ENCODE measurements around the gene PKIB.

The PKIB gene

GRCh38 chr6:122697458-122697857 is 87.3 kb downstream of the PKIB start:
- H3K4me1 ChIP-seq (ENCODE audit: control extremely low read depth in 1 of 4, control insufficient read depth in 4 of 4, insufficient read depth in 4 of 4, low read length in 3 of 4), result no peaks in the 10 kb centered on the region
- ChIA-PET POLR2A (no interaction called here), CTCF (no interaction called here)
- peaks cover 0 to 2% (median 0%) of the 10 kb centered on the region in 5 experiments for H3K27me3 ChIP-seq (replicated peaks in 2 of 5; ENCODE audit: control insufficient read depth in 4 of 5, insufficient read depth in 5 of 5, low read length in 4 of 5)
- H3K36me3 ChIP-seq (ENCODE audit: control insufficient read depth in 4 of 4, insufficient read depth in 4 of 4, low read length in 3 of 4), result no peaks in the 10 kb centered on the region
- H3K4me3 ChIP-seq (ENCODE audit: control insufficient read depth in 1 of 7, extremely low read depth in 1 of 7, insufficient read depth in 4 of 7, low read depth in 2 of 7, low read length in 6 of 7), result no peak overlapping the region
- no peak overlapping the region for H3K27ac ChIP-seq (ENCODE audit: insufficient read depth in 1 of 2, low read depth in 1 of 2, low read length in 2 of 2, poor library complexity in 1 of 2, severe bottlenecking in 2 of 2)
- DNase-seq, result no peak
- no peaks in the 10 kb centered on the region for H3K9me3 ChIP-seq (ENCODE audit: control extremely low read depth in 1 of 5, control insufficient read depth in 4 of 5, insufficient read depth in 2 of 5, low read depth in 1 of 5, low read length in 4 of 5)
- WGBS (ENCODE audit: insufficient coverage), result no CpG with 5 or more reads among the region's 1 CpG

- Histone ChIP-seq H3K36me3 (ENCODE audit: control insufficient read depth in 4 of 4, insufficient read depth in 4 of 4, low read length in 3 of 4) (no peaks in the 10 kb centered on the region), H3K27me3 (replicated peaks in 2 of 5; ENCODE audit: control insufficient read depth in 4 of 5, insufficient read depth in 5 of 5, low read length in 4 of 5) (peaks cover 0 to 4% (median 0%) of the 10 kb centered on the region in 5 experiments), H3K4me3 (ENCODE audit: control insufficient read depth in 1 of 7, extremely low read depth in 1 of 7, insufficient read depth in 4 of 7, low read depth in 2 of 7, low read length in 6 of 7) (no peak overlapping the region), H3K27ac (ENCODE audit: insufficient read depth in 1 of 2, low read depth in 1 of 2, low read length in 2 of 2, poor library complexity in 1 of 2, severe bottlenecking in 2 of 2) (no peak overlapping the region), H3K4me1 (ENCODE audit: control extremely low read depth in 1 of 4, control insufficient read depth in 4 of 4, insufficient read depth in 4 of 4, low read length in 3 of 4) (no peaks in the 10 kb centered on the region), H3K9me3 (ENCODE audit: control extremely low read depth in 1 of 5, control insufficient read depth in 4 of 5, insufficient read depth in 2 of 5, low read depth in 1 of 5, low read length in 4 of 5) (no peaks in the 10 kb centered on the region)
- no peak for DNase-seq
- POLR2A ChIA-PET, result no interaction called here
- CTCF ChIA-PET, result interaction anchor here (0.9 kb wide), 1 partner anchor 28 kb away, joined by 3 read pairs; no protein-coding TSS in a partner anchor
- WGBS (ENCODE audit: insufficient coverage), result no CpG with 5 or more reads among the region's 1 CpG
Measured at GRCh38 chr6:122701666-122702065, 91.5 kb downstream of the PKIB start.

- Histone ChIP-seq H3K4me1 (ENCODE audit: control extremely low read depth in 1 of 4, control insufficient read depth in 4 of 4, insufficient read depth in 4 of 4, low read length in 3 of 4) (no peaks in the 10 kb centered on the region), H3K27me3 (replicated peaks in 2 of 5; ENCODE audit: control insufficient read depth in 4 of 5, insufficient read depth in 5 of 5, low read length in 4 of 5) (peaks cover 0 to 8% (median 0%) of the 10 kb centered on the region in 5 experiments), H3K4me3 (ENCODE audit: control insufficient read depth in 1 of 7, extremely low read depth in 1 of 7, insufficient read depth in 4 of 7, low read depth in 2 of 7, low read length in 6 of 7) (no peak overlapping the region), H3K27ac (ENCODE audit: insufficient read depth in 1 of 2, low read depth in 1 of 2, low read length in 2 of 2, poor library complexity in 1 of 2, severe bottlenecking in 2 of 2) (no peak overlapping the region), H3K36me3 (ENCODE audit: control insufficient read depth in 4 of 4, insufficient read depth in 4 of 4, low read length in 3 of 4) (no peaks in the 10 kb centered on the region), H3K9me3 (ENCODE audit: control extremely low read depth in 1 of 5, control insufficient read depth in 4 of 5, insufficient read depth in 2 of 5, low read depth in 1 of 5, low read length in 4 of 5) (no peaks in the 10 kb centered on the region)
- POLR2A ChIA-PET, result no interaction called here
- DNase-seq, result no peak
- no CpG with 5 or more reads among the region's 3 CpGs for WGBS (ENCODE audit: insufficient coverage)
- CTCF ChIA-PET, result no interaction called here
Measured at GRCh38 chr6:122702841-122703240, 92.6 kb downstream of the PKIB start.

GRCh38 chr6:122704066-122704465 is 93.9 kb downstream of the PKIB start:
- POLR2A ChIA-PET, result no interaction called here
- peaks cover 0 to 16% (median 0%) of the 10 kb centered on the region in 5 experiments for H3K27me3 ChIP-seq (replicated peaks in 2 of 5; ENCODE audit: control insufficient read depth in 4 of 5, insufficient read depth in 5 of 5, low read length in 4 of 5)
- WGBS (ENCODE audit: insufficient coverage), result 100% methylated on average over 1 of the region's 4 CpGs
- no peaks in the 10 kb centered on the region for H3K36me3 ChIP-seq (ENCODE audit: control insufficient read depth in 4 of 4, insufficient read depth in 4 of 4, low read length in 3 of 4)
- H3K4me3 ChIP-seq (ENCODE audit: control insufficient read depth in 1 of 7, extremely low read depth in 1 of 7, insufficient read depth in 4 of 7, low read depth in 2 of 7, low read length in 6 of 7), result no peak overlapping the region
- H3K27ac ChIP-seq (ENCODE audit: insufficient read depth in 1 of 2, low read depth in 1 of 2, low read length in 2 of 2, poor library complexity in 1 of 2, severe bottlenecking in 2 of 2), result no peak overlapping the region
- CTCF ChIA-PET, result interaction anchor here (1.8 kb wide), 1 partner anchor 8 kb away, joined by 6 read pairs; no protein-coding TSS in a partner anchor
- no peaks in the 10 kb centered on the region for H3K9me3 ChIP-seq (ENCODE audit: control extremely low read depth in 1 of 5, control insufficient read depth in 4 of 5, insufficient read depth in 2 of 5, low read depth in 1 of 5, low read length in 4 of 5)
- no peak for DNase-seq
- H3K4me1 ChIP-seq (ENCODE audit: control extremely low read depth in 1 of 4, control insufficient read depth in 4 of 4, insufficient read depth in 4 of 4, low read length in 3 of 4), result peaks cover 0 to 2% (median 0%) of the 10 kb centered on the region in 4 experiments

- Histone ChIP-seq H3K27me3 (replicated peaks in 2 of 5; ENCODE audit: control insufficient read depth in 4 of 5, insufficient read depth in 5 of 5, low read length in 4 of 5) (peaks cover 0 to 16% (median 0%) of the 10 kb centered on the region in 5 experiments), H3K36me3 (ENCODE audit: control insufficient read depth in 4 of 4, insufficient read depth in 4 of 4, low read length in 3 of 4) (no peaks in the 10 kb centered on the region), H3K4me1 (ENCODE audit: control extremely low read depth in 1 of 4, control insufficient read depth in 4 of 4, insufficient read depth in 4 of 4, low read length in 3 of 4) (peaks cover 10 to 53% (median 20%) of the 10 kb centered on the region in 4 experiments), H3K9me3 (ENCODE audit: control extremely low read depth in 1 of 5, control insufficient read depth in 4 of 5, insufficient read depth in 2 of 5, low read depth in 1 of 5, low read length in 4 of 5) (no peaks in the 10 kb centered on the region), H3K4me3 (ENCODE audit: control insufficient read depth in 1 of 7, extremely low read depth in 1 of 7, insufficient read depth in 4 of 7, low read depth in 2 of 7, low read length in 6 of 7) (no peak overlapping the region), H3K27ac (ENCODE audit: insufficient read depth in 1 of 2, low read depth in 1 of 2, low read length in 2 of 2, poor library complexity in 1 of 2, severe bottlenecking in 2 of 2) (peak overlapping the region in 1 of 2 experiments; percentile 11)
- ChIA-PET POLR2A (interaction anchor here (0.7 kb wide), 1 partner anchor 215 kb away, joined by 3 read pairs; no protein-coding TSS in a partner anchor), CTCF (no interaction called here)
- 0% methylated on average over 1 of the region's 4 CpGs for WGBS (ENCODE audit: insufficient coverage)
- peak; percentile 93 to 99 (median 97) for DNase-seq
Measured at GRCh38 chr6:122709922-122710512, 99.8 kb downstream of the PKIB start.

GRCh38 chr6:122710908-122711635 is 100.9 kb downstream of the PKIB start:
- CTCF ChIA-PET, result interaction anchor here (0.6 to 1.6 kb wide), 5 partner anchors 14 to 78 kb away, joined by 3 to 7 read pairs (median 3); partner anchors contain the start of gene SMPDL3A
- Histone ChIP-seq H3K27me3 (replicated peaks in 2 of 5; ENCODE audit: control insufficient read depth in 4 of 5, insufficient read depth in 5 of 5, low read length in 4 of 5) (peaks cover 0 to 16% (median 0%) of the 10 kb centered on the region in 5 experiments), H3K27ac (ENCODE audit: insufficient read depth in 1 of 2, low read depth in 1 of 2, low read length in 2 of 2, poor library complexity in 1 of 2, severe bottlenecking in 2 of 2) (no peak overlapping the region), H3K36me3 (ENCODE audit: control insufficient read depth in 4 of 4, insufficient read depth in 4 of 4, low read length in 3 of 4) (no peaks in the 10 kb centered on the region), H3K4me3 (ENCODE audit: control insufficient read depth in 1 of 7, extremely low read depth in 1 of 7, insufficient read depth in 4 of 7, low read depth in 2 of 7, low read length in 6 of 7) (no peak overlapping the region), H3K9me3 (ENCODE audit: control extremely low read depth in 1 of 5, control insufficient read depth in 4 of 5, insufficient read depth in 2 of 5, low read depth in 1 of 5, low read length in 4 of 5) (no peaks in the 10 kb centered on the region), H3K4me1 (ENCODE audit: control extremely low read depth in 1 of 4, control insufficient read depth in 4 of 4, insufficient read depth in 4 of 4, low read length in 3 of 4) (peaks cover 10 to 61% (median 20%) of the 10 kb centered on the region in 4 experiments)
- POLR2A ChIA-PET, result no interaction called here
- WGBS (ENCODE audit: insufficient coverage), result no CpG with 5 or more reads among the region's 3 CpGs
- peak in 1 of 3 donors; percentile 30 for DNase-seq

- ChIA-PET CTCF (interaction anchor here (0.9 to 1.6 kb wide), 3 partner anchors 13 to 77 kb away, joined by 3 to 7 read pairs (median 3); partner anchors contain the start of gene SMPDL3A), POLR2A (no interaction called here)
- Histone ChIP-seq H3K4me3 (ENCODE audit: control insufficient read depth in 1 of 7, extremely low read depth in 1 of 7, insufficient read depth in 4 of 7, low read depth in 2 of 7, low read length in 6 of 7) (no peak overlapping the region), H3K27me3 (replicated peaks in 2 of 5; ENCODE audit: control insufficient read depth in 4 of 5, insufficient read depth in 5 of 5, low read length in 4 of 5) (peaks cover 0 to 13% (median 0%) of the 10 kb centered on the region in 5 experiments), H3K4me1 (ENCODE audit: control extremely low read depth in 1 of 4, control insufficient read depth in 4 of 4, insufficient read depth in 4 of 4, low read length in 3 of 4) (peaks cover 10 to 69% (median 20%) of the 10 kb centered on the region in 4 experiments), H3K27ac (ENCODE audit: insufficient read depth in 1 of 2, low read depth in 1 of 2, low read length in 2 of 2, poor library complexity in 1 of 2, severe bottlenecking in 2 of 2) (no peak overlapping the region), H3K36me3 (ENCODE audit: control insufficient read depth in 4 of 4, insufficient read depth in 4 of 4, low read length in 3 of 4) (no peaks in the 10 kb centered on the region), H3K9me3 (ENCODE audit: control extremely low read depth in 1 of 5, control insufficient read depth in 4 of 5, insufficient read depth in 2 of 5, low read depth in 1 of 5, low read length in 4 of 5) (no peaks in the 10 kb centered on the region)
- no peak for DNase-seq
- WGBS (ENCODE audit: insufficient coverage), result 67% methylated on average over 3 of the region's 3 CpGs
Measured at GRCh38 chr6:122712093-122712447, 101.9 kb downstream of the PKIB start.
